ENCODE data around the gene AGTR1.

The AGTR1 gene

GRCh38 chr3:148755570-148755969, 57.9 kb downstream of the AGTR1 start:
- peaks cover 5% of the 10 kb centered on the region for H3K27me3 Mint-ChIP-seq (ENCODE audit: low read depth)
- TF ChIP-seq, protein P1, sequence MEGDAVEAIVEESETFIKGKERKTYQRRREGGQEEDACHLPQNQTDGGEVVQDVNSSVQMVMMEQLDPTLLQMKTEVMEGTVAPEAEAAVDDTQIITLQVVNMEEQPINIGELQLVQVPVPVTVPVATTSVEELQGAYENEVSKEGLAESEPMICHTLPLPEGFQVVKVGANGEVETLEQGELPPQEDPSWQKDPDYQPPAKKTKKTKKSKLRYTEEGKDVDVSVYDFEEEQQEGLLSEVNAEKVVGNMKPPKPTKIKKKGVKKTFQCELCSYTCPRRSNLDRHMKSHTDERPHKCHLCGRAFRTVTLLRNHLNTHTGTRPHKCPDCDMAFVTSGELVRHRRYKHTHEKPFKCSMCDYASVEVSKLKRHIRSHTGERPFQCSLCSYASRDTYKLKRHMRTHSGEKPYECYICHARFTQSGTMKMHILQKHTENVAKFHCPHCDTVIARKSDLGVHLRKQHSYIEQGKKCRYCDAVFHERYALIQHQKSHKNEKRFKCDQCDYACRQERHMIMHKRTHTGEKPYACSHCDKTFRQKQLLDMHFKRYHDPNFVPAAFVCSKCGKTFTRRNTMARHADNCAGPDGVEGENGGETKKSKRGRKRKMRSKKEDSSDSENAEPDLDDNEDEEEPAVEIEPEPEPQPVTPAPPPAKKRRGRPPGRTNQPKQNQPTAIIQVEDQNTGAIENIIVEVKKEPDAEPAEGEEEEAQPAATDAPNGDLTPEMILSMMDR (IDR thresholded peaks at IDR 0.05; ENCODE audit: unreplicated experiment in 3 of 3) = no peak
- no peaks in the 10 kb centered on the region for H3K9me3 Mint-ChIP-seq
- no peaks in the 10 kb centered on the region for H3K36me3 Mint-ChIP-seq (ENCODE audit: low read depth)
- no peak overlapping the region for H3K27ac Mint-ChIP-seq
- no peak overlapping the region for H3K4me3 Mint-ChIP-seq
- peaks cover 13% of the 10 kb centered on the region for H3K4me1 Mint-ChIP-seq

- Mint-ChIP-seq H3K27ac (no peak overlapping the region), H3K4me3 (no peak overlapping the region), H3K36me3 (ENCODE audit: low read depth) (no peaks in the 10 kb centered on the region), H3K27me3 (ENCODE audit: low read depth) (peaks cover 5% of the 10 kb centered on the region), H3K9me3 (no peaks in the 10 kb centered on the region), H3K4me1 (peaks cover 13% of the 10 kb centered on the region)
- TF ChIP-seq, protein P1 (IDR thresholded peaks at IDR 0.05; ENCODE audit: unreplicated experiment in 3 of 3) = no peak
These were observed 58.6 kb downstream of the AGTR1 start for GRCh38 chr3:148756311-148756710.

DNA sequence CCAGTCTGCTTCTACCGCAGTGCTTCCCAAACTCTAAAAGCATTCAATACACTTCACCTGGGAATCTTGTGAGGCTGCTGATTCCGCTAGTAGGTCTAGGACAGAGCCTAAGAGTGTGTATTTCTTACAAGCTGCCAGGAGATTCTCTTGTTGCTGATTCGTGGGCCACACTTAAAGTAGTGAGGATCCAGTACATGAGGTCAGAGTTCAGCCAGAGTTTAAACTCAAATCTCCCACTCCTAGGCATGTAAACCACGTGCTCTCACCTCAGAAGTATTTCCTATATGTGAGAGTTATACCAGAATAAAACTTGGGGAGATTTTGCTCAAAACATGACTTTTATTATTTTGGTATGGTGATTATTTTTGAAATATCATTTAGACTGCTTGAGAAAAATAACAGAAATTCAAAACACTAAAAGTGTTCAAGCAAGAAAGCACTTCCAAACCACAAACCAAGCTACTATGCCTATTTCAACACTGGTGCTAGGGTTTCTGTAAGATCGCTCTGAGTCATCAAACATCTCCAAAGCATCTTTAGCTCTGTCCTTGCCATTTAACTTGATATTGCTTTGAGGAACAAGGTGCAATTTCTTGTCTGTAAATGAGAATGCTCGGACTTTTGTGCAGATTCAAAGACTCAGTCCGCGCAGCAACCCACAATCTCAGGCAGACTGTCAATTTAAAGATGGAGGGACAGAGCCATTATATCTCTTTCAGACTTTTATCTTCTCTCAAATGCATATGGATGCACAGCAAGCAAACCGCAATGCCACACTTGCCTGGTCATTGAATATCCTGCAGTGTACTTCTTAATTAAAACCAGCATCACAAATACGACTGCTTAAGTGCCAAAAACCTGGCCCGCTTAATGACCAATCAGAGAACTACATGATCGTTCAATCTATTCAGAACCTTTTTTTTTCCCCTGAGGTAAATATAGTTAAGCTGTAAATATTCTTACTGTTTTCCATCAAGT, 59.8 kb downstream of the AGTR1 start:
- Mint-ChIP-seq H3K36me3 (ENCODE audit: low read depth) (no peaks in the 10 kb centered on the region), H3K27ac (peak overlapping the region in 1 of 3 experiments; percentile 10)
- TF ChIP-seq, protein P1 (IDR thresholded peaks at IDR 0.05; ENCODE audit: unreplicated experiment in 3 of 3) = no peak

GRCh38 chr3:148758303-148758884, 60.7 kb downstream of the AGTR1 start:
- Mint-ChIP-seq H3K27me3 (ENCODE audit: low read depth) (peaks cover 5% of the 10 kb centered on the region), H3K4me3 (no peak overlapping the region)

More for the DNA sequence above, 59.8 kb downstream of the AGTR1 start:
- Mint-ChIP-seq H3K27me3 (ENCODE audit: low read depth) (peaks cover 5% of the 10 kb centered on the region), H3K4me1 (peaks cover 13% of the 10 kb centered on the region), H3K9me3 (no peaks in the 10 kb centered on the region), H3K4me3 (no peak overlapping the region)

GRCh38 chr3:148759430-148759829, 61.7 kb downstream of the AGTR1 start:
- Mint-ChIP-seq H3K27me3 (ENCODE audit: low read depth) (peaks cover 5% of the 10 kb centered on the region), H3K9me3 (no peaks in the 10 kb centered on the region), H3K4me1 (peaks cover 30% of the 10 kb centered on the region), H3K36me3 (ENCODE audit: low read depth) (no peaks in the 10 kb centered on the region), H3K27ac (peak overlapping the region in 1 of 3 experiments; percentile 54), H3K4me3 (no peak overlapping the region)
- TF ChIP-seq, protein P1 (IDR thresholded peaks at IDR 0.05; ENCODE audit: unreplicated experiment in 3 of 3) = no peak

More at GRCh38 chr3:148758303-148758884, 60.7 kb downstream of the AGTR1 start:
- Mint-ChIP-seq H3K36me3 (ENCODE audit: low read depth) (no peaks in the 10 kb centered on the region), H3K4me1 (peaks cover 20% of the 10 kb centered on the region), H3K9me3 (no peaks in the 10 kb centered on the region), H3K27ac (peak overlapping the region; percentile 29 to 59 (median 54))
- TF ChIP-seq, protein P1 (IDR thresholded peaks at IDR 0.05; ENCODE audit: unreplicated experiment in 3 of 3) = no peak

All from nephron (organoid).